Bone marrow (tissue), 2 donors: ENCODE results near the gene METTL13.
"Not testable (repeated sequence)": the region's sequence is repeated elsewhere in the genome, so short reads cannot be mapped to it uniquely, and the experiment has no call there.

Experiments used
- DNase-seq, 2 donors: peaks; one replicate each; lab custom pipeline; 2025; lab: John Stamatoyannopoulos, UW

METTL13 gene

GRCh38 chr1:171763764-171764163 is 17.7 kb upstream of the METTL13 start:
- no peak for DNase-seq

GRCh38 chr1:171769171-171769570 is 12.3 kb upstream of the METTL13 start:
- no peak for DNase-seq

- no peak for DNase-seq
Measured at GRCh38 chr1:171769754-171770153, 11.7 kb upstream of the METTL13 start.

- no peak for DNase-seq
Measured at GRCh38 chr1:171772312-171772711, 9.1 kb upstream of the METTL13 start.

GRCh38 chr1:171780583-171781175 is 781 bp upstream of the METTL13 start:
- no peak for DNase-seq

- no peak for DNase-seq
Measured at GRCh38 chr1:171783816-171784530, 2.5 kb downstream of the METTL13 start.

- DNase-seq = no peak
Measured at GRCh38 chr1:171784784-171785183, 3.3 kb downstream of the METTL13 start.

- no peak for DNase-seq
Measured at GRCh38 chr1:171785766-171786165, 4.3 kb downstream of the METTL13 start.

- DNase-seq = no peak
Measured at GRCh38 chr1:171786534-171786933, 5.1 kb downstream of the METTL13 start.

GRCh38 chr1:171787686-171788480 is 6.4 kb downstream of the METTL13 start:
- DNase-seq = no peak

GRCh38 chr1:171788696-171789095 is 7.2 kb downstream of the METTL13 start:
- DNase-seq = no peak

GRCh38 chr1:171790318-171790717 is 8.9 kb downstream of the METTL13 start:
- no peak for DNase-seq

GRCh38 chr1:171792656-171793369 is 11.4 kb downstream of the METTL13 start:
- no peak for DNase-seq

- DNase-seq = no peak
Measured at GRCh38 chr1:171793636-171794035, 12.2 kb downstream of the METTL13 start.

- DNase-seq = peak in 1 of 2 donors; percentile 71
Measured at GRCh38 chr1:171794085-171794484, 12.6 kb downstream of the METTL13 start.

GRCh38 chr1:171796592-171796991 is 15.1 kb downstream of the METTL13 start:
- no peak for DNase-seq

GRCh38 chr1:171798311-171798710 is 16.9 kb downstream of the METTL13 start:
- DNase-seq = no peak

GRCh38 chr1:171798765-171799164 is 17.3 kb downstream of the METTL13 start:
- DNase-seq = no peak

- no peak for DNase-seq
Measured at GRCh38 chr1:171799166-171799565, 17.7 kb downstream of the METTL13 start.

GRCh38 chr1:171799698-171800097 is 18.2 kb downstream of the METTL13 start:
- DNase-seq = not testable (repeated sequence)

- DNase-seq = no peak
Measured at GRCh38 chr1:171800342-171800741, 18.9 kb downstream of the METTL13 start.

GRCh38 chr1:171800851-171801250 is 19.4 kb downstream of the METTL13 start:
- DNase-seq = no peak
